SK-N-SH treated with all-trans-retinoic acid at 6 μM for 48 hours (cell line): Measurements from ENCODE around the gene CLCN4.

Source experiments
- ARNTL ChIP-seq: fragments of 450-650 bp; formaldehyde crosslinking; IDR thresholded peaks from 2 replicates; pipeline ENCODE4 v1.5.0; 2020; ENCODE audit warnings: low read depth, mild to moderate bottlenecking, moderate library complexity, borderline replicate concordance
- BACH2 ChIP-seq: fragments of 250-450 bp; sonication (Bioruptor Pico); IDR thresholded peaks from 2 replicates; pipeline ENCODE4 v1.9.0; 2021; ENCODE audit warnings: mild to moderate bottlenecking, borderline replicate concordance
- CSDC2 ChIP-seq: fragments of 250-450 bp; sonication (Bioruptor Pico); IDR thresholded peaks from 2 replicates; pipeline ENCODE4 v1.5.0; 2020; ENCODE audit warnings: mild to moderate bottlenecking, moderate library complexity
- CSRNP3 ChIP-seq: fragments of 250-450 bp; sonication (Bioruptor Pico); IDR thresholded peaks from 2 replicates; pipeline ENCODE4 v1.5.1; 2021; ENCODE audit warnings: mild to moderate bottlenecking, moderate library complexity
- ESRRG ChIP-seq: fragments of 250-450 bp; sonication (Bioruptor Pico); IDR thresholded peaks from 2 replicates; pipeline ENCODE4 v1.6.1; 2021; ENCODE audit warnings: mild to moderate bottlenecking
- PATZ1 ChIP-seq: fragments of 250-450 bp; sonication (Bioruptor Pico); IDR thresholded peaks from 2 replicates; pipeline ENCODE4 v1.8.0; 2020; ENCODE audit warnings: mild to moderate bottlenecking, moderate library complexity, borderline replicate concordance
- POU6F1 ChIP-seq: fragments of 250-450 bp; sonication (Bioruptor Pico); IDR thresholded peaks from 2 replicates; pipeline ENCODE4 v1.8.0; 2021; ENCODE audit warnings: low read depth, mild to moderate bottlenecking, moderate library complexity, borderline replicate concordance
- SNAI2 ChIP-seq: fragments of 250-450 bp; sonication (Bioruptor Pico); IDR thresholded peaks from 2 replicates; pipeline ENCODE4 v1.5.0; 2020; ENCODE audit warnings: mild to moderate bottlenecking, moderate library complexity
- TSHZ2 ChIP-seq: fragments of 250-450 bp; sonication (Bioruptor Pico); IDR thresholded peaks from 2 replicates; pipeline ENCODE4 v1.5.0; 2020; ENCODE audit warnings: mild to moderate bottlenecking, moderate library complexity
- ZFP3 ChIP-seq: fragments of 250-450 bp; sonication (Bioruptor Pico); IDR thresholded peaks from 2 replicates; pipeline ENCODE4 v1.5.0; 2020; ENCODE audit warnings: mild to moderate bottlenecking, moderate library complexity
- ZFP30 ChIP-seq: fragments of 450-650 bp; formaldehyde crosslinking; IDR thresholded peaks from 2 replicates; pipeline ENCODE4 v1.5.0; 2022; ENCODE audit warnings: mild to moderate bottlenecking, moderate library complexity
- ZNF70 ChIP-seq: fragments of 450-650 bp; formaldehyde crosslinking; IDR thresholded peaks from 2 replicates; pipeline ENCODE4 v1.5.0; 2020; ENCODE audit warnings: mild to moderate bottlenecking, moderate library complexity
- ZNF8 ChIP-seq: fragments of 450-650 bp; formaldehyde crosslinking; IDR thresholded peaks from 2 replicates; pipeline ENCODE4 v1.5.0; 2020; ENCODE audit warnings: mild to moderate bottlenecking, moderate library complexity
- TF ChIP-seq, protein P1 (sequence below): fragments of 250-450 bp; sonication (Bioruptor Pico); IDR thresholded peaks from 2 replicates; pipeline ENCODE4 v1.5.1; 2020; ENCODE audit warnings: low read depth, mild to moderate bottlenecking, moderate library complexity

DNA sequence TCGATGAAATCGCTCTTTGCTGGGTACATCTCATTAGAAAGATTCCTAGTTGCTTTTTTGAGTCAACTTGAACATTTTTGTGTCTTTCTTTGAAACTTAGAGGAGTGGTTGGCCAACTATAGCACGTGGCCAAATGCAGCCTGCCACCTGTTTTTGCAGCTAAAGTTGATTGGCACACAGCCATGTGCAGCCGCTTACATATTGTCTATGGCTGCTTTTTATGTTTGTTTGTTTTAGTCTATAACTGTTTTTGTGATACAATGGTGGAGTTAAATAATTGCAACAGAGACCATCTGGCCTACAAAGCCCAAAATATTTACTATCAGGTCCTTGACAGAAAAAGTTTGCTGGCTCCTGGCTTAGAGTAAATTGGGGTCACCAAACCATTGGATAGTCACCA lies 86.3 kb downstream of the CLCN4 start:
- no peak for TF ChIP-seq SNAI2 (CRISPR knock-in tag)
- no peak for TF ChIP-seq TSHZ2
- TF ChIP-seq ZFP3 (CRISPR knock-in tag), result no peak
- no peak for TF ChIP-seq PATZ1 (CRISPR knock-in tag)
- no peak for TF ChIP-seq ZNF8 (CRISPR knock-in tag)
- TF ChIP-seq, protein P1, sequence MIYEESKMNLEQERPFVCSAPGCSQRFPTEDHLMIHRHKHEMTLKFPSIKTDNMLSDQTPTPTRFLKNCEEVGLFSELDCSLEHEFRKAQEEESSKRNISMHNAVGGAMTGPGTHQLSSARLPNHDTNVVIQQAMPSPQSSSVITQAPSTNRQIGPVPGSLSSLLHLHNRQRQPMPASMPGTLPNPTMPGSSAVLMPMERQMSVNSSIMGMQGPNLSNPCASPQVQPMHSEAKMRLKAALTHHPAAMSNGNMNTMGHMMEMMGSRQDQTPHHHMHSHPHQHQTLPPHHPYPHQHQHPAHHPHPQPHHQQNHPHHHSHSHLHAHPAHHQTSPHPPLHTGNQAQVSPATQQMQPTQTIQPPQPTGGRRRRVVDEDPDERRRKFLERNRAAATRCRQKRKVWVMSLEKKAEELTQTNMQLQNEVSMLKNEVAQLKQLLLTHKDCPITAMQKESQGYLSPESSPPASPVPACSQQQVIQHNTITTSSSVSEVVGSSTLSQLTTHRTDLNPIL, result no peak
- no peak for TF ChIP-seq BACH2
- no peak for TF ChIP-seq CSRNP3 (CRISPR knock-in tag)
- no peak for TF ChIP-seq ZFP30 (CRISPR knock-in tag)
- no peak for TF ChIP-seq CSDC2 (CRISPR knock-in tag)
- TF ChIP-seq POU6F1, result no peak
- no peak for TF ChIP-seq ZNF70 (CRISPR knock-in tag)
- TF ChIP-seq ESRRG (CRISPR knock-in tag), result no peak
- TF ChIP-seq ARNTL (CRISPR knock-in tag), result no peak
